GM20000 (cell line): ENCODE results near the gene CNOT10.

ENCODE experiments used
- DNase-seq: peaks from one replicate; pipeline ENCODE4 v3.0.0; 2012; ENCODE audit warnings: low spot score
- CTCF ChIP-seq: IDR thresholded peaks from 2 replicates; pipeline ENCODE4 v1.5.1; 2012; ENCODE audit warnings: mild to moderate bottlenecking, control low read depth; ENCODE audit errors: extremely low read depth, missing control alignments

Gene CNOT10

GRCh38 chr3:32696523-32696922, 11.5 kb downstream of the CNOT10 start:
- no peak for TF ChIP-seq CTCF
- no peak for DNase-seq

- TF ChIP-seq CTCF: no peak
These were observed 13.5 kb downstream of the CNOT10 start for GRCh38 chr3:32698506-32698905.

GRCh38 chr3:32699429-32699828, 14.4 kb downstream of the CNOT10 start:
- DNase-seq: no peak
- no peak for TF ChIP-seq CTCF

More at GRCh38 chr3:32698506-32698905, 13.5 kb downstream of the CNOT10 start:
- DNase-seq: no peak

- no peak for DNase-seq
These were observed 15.3 kb downstream of the CNOT10 start for GRCh38 chr3:32700244-32700643.

GRCh38 chr3:32703491-32703972, 18.5 kb downstream of the CNOT10 start:
- no peak for DNase-seq
- no peak for TF ChIP-seq CTCF

More at GRCh38 chr3:32700244-32700643, 15.3 kb downstream of the CNOT10 start:
- TF ChIP-seq CTCF: no peak

GRCh38 chr3:32705232-32705631, 20.2 kb downstream of the CNOT10 start:
- DNase-seq: no peak
- TF ChIP-seq CTCF: no peak

GRCh38 chr3:32706348-32707025, 21.5 kb downstream of the CNOT10 start:
- no peak for DNase-seq
- TF ChIP-seq CTCF: no peak
